Right lobe of liver (tissue), 6 donors: ENCODE data around the gene DDR2. TPM values are rescaled to one million over a fixed set of nuclear protein-coding genes. Genes with fewer than 3 reads are reported as not detected.

ENCODE experiments used
- ATAC-seq, 4 donors: fragments of 200-7000 bp; cut with Tn5 transposase; one replicate each; pipeline ENCODE4 v1.9.1; 2020; ENCODE audit warnings: mild to moderate bottlenecking in 4 of 4, moderate library complexity in 4 of 4
- DNase-seq, 3 donors: peaks; one replicate each; pipeline ENCODE4 v3.0.0-alpha.2; 2020
- H3K27ac ChIP-seq, 3 donors: fragments of 200-600 bp; one replicate each; pipeline ENCODE4 v1.8.0; 2022
- H3K27me3 ChIP-seq, 2 donors: fragments of 200-600 bp; one replicate each; pipeline ENCODE4 v1.8.0; 2022
- H3K36me3 ChIP-seq, 4 donors: fragments of 200-600 bp; sonication (generic) in 1 of 4; one replicate each; pipeline versions ENCODE4 v1.5.1 to v1.8.0; 2017 to 2022; ENCODE audit warnings: control low read depth in 1 of 4
- H3K4me1 ChIP-seq, 4 donors: fragments of 200-600 bp; sonication (generic) in 1 of 4; one replicate each; pipeline versions ENCODE4 v1.5.1 to v1.8.0; 2017 to 2022; ENCODE audit warnings: control low read depth in 1 of 4
- H3K4me3 ChIP-seq, 3 donors: fragments of 200-600 bp; one replicate each; pipeline ENCODE4 v1.8.0; 2022
- H3K9me3 ChIP-seq, 4 donors: fragments of 200-600 bp; sonication (generic) in 1 of 4; one replicate each; pipeline versions ENCODE4 v1.5.1 to v1.8.0; 2017 to 2022; ENCODE audit warnings: control low read depth in 1 of 4
- POLR2A ChIP-seq: fragments of 450-650 bp; IDR thresholded peaks from one replicate; pipeline ENCODE4 v1.6.1; 2017; ENCODE audit warnings: antibody characterized with exemption, mild to moderate bottlenecking
- WGBS: methylation state at CpG from one replicate; pipeline ENCODE4 v1.1.6; 2018; ENCODE audit warnings: low coverage, low lambda C conversion rate; ENCODE audit not compliant: insufficient coverage; ENCODE audit errors: missing lambda C conversion rate; 5-methylcytosine and 5-hydroxymethylcytosine counted together
- intact Hi-C, 2 donors: fragments of 100-400 bp; cut with DNase I; formaldehyde crosslinking; loops; one replicate each; pipeline versions ENCODE4 v1.11.2 to v1.14.1; 2022
- total RNA-seq, 6 experiments: library from RNA; depleted of rRNA in 2 of 6; stranded (reverse); fragments of >200 nt in 2 of 6; fragmentation: NEBNext Ultra II Directional in 3 of 6; extraction: Animal tissue kit (Norgen Biotek cat#: 25700) in 3 of 6; gene quantifications; one replicate each; pipeline versions ENCODE4 v1.1.0 to v1.2.4, GENCODE V29; 2016 to 2023
- TF ChIP-seq, protein P1 (sequence below), 4 donors: fragments of 200-600 bp in 3 of 4; fragments of 450-650 bp in 1 of 4; IDR thresholded peaks; one replicate each; pipeline versions ENCODE4 v1.5.1 to v1.8.0; 2016 to 2022; ENCODE audit warnings: antibody characterized with exemption in 4 of 4, mild to moderate bottlenecking in 2 of 4
- donor health status: DM: no; HTN: yes; CAD: no.
- donor health status: DM: no; HTN: no; CAD: no.
- donor health status: DM: no; HTN: no; CAD: no.
- donor health status: DM: no; HTN: yes; CAD: no.
- donor health status: DM: no; HTN: yes; CAD: no.

Gene DDR2
- total RNA-seq, 6 experiments from 2014 or later = 2.7 to 4.7 (median 3.1) TPM

DNA sequence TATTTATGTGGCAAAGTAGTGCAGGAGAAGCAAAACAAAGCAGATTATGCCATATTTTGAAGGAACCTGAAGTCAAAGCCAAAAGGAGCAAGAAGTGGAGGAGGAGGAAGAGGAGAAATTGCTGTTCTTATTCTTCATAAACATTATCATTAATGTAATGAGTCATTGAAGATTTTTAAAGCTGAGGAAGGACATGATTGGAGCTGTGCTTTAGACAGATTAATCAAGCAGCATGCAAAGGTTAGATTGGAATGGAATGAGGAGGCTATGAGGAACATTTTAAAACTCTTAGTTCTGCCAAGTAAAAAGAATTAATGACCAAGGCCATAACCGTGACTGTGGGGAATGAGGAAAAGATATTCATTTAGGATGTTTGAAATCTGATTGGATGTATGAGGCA is 125.2 kb downstream of the DDR2 start:
- intact Hi-C loops = no loop called here
- Histone ChIP-seq H3K9me3 (no peaks in the 10 kb centered on the region), H3K4me3 (no peak overlapping the region), H3K27ac (no peak overlapping the region), H3K36me3 (no peaks in the 10 kb centered on the region), H3K4me1 (no peaks in the 10 kb centered on the region), H3K27me3 (no peaks in the 10 kb centered on the region)
- ATAC-seq = no peak
- TF ChIP-seq, protein P1, sequence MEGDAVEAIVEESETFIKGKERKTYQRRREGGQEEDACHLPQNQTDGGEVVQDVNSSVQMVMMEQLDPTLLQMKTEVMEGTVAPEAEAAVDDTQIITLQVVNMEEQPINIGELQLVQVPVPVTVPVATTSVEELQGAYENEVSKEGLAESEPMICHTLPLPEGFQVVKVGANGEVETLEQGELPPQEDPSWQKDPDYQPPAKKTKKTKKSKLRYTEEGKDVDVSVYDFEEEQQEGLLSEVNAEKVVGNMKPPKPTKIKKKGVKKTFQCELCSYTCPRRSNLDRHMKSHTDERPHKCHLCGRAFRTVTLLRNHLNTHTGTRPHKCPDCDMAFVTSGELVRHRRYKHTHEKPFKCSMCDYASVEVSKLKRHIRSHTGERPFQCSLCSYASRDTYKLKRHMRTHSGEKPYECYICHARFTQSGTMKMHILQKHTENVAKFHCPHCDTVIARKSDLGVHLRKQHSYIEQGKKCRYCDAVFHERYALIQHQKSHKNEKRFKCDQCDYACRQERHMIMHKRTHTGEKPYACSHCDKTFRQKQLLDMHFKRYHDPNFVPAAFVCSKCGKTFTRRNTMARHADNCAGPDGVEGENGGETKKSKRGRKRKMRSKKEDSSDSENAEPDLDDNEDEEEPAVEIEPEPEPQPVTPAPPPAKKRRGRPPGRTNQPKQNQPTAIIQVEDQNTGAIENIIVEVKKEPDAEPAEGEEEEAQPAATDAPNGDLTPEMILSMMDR (IDR thresholded peaks at IDR 0.05) = no peak
- WGBS = 38% methylated on average over 1 of the region's 1 CpG
- DNase-seq = no peak

DNA sequence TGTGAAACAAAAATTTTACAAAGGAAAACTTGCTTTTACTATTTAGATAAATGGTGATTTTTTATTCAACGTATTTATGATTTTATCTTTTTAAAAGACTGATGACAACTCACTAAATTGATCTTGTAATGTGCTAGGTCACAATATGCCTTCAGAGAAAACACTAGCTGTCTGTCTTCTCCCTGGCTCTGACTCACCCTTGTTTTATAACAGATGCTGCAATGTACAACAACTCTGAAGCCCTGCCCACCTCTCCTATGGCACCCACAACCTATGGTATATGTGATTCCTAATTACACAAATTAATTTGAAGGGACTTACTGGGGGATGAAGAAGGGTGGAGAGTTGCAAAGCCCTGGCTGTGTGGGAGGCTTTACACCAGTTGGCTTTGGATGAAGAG is 133.5 kb downstream of the DDR2 start:
- Histone ChIP-seq H3K4me1 (no peaks in the 10 kb centered on the region), H3K27me3 (no peaks in the 10 kb centered on the region), H3K4me3 (no peak overlapping the region), H3K36me3 (no peaks in the 10 kb centered on the region), H3K9me3 (no peaks in the 10 kb centered on the region), H3K27ac (no peak overlapping the region)
- 75% methylated on average over 1 of the region's 1 CpG for WGBS
- no peak for ATAC-seq
- DNase-seq = no peak
- intact Hi-C loops = no loop called here
- TF ChIP-seq POLR2A = no peak
- TF ChIP-seq, protein P1 (IDR thresholded peaks at IDR 0.05) = no peak

DNA sequence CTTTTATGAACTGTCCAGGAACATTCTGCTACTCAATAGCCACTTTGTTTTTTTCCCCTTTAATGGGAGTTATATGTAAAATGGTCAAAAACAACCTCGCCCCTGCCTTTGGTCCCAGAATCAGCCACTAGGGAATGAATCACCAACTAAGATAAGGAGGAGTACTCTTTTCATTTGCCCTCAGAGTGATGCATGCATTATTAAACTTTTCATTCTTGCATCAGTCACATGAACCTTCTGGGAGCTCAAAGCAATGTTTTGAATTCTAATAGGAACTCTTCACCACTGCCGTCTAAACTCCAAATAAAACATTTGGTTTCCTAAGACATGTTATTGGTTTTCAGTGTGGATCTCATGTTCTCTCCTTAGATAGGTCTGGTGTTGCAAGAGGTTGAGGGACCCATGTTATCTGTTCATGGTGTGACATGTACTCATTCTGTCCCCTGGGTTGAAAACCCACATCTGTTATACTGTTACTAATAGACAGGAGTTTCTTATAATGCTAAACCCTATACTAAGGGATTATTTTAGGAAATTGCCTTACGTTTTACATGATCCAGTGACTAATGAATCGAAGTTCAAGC is 140.4 kb downstream of the DDR2 start:
- Histone ChIP-seq H3K9me3 (no peaks in the 10 kb centered on the region), H3K27ac (no peak overlapping the region), H3K4me3 (no peak overlapping the region), H3K36me3 (peaks cover 0 to 4% (median 0%) of the 10 kb centered on the region in 4 donors), H3K27me3 (no peaks in the 10 kb centered on the region), H3K4me1 (no peaks in the 10 kb centered on the region)
- intact Hi-C loops = no loop called here
- no peak for TF ChIP-seq POLR2A
- TF ChIP-seq, protein P1 (IDR thresholded peaks at IDR 0.05) = no peak
- 85% methylated on average over 4 of the region's 4 CpGs for WGBS
- no peak for DNase-seq
- no peak for ATAC-seq

DNA sequence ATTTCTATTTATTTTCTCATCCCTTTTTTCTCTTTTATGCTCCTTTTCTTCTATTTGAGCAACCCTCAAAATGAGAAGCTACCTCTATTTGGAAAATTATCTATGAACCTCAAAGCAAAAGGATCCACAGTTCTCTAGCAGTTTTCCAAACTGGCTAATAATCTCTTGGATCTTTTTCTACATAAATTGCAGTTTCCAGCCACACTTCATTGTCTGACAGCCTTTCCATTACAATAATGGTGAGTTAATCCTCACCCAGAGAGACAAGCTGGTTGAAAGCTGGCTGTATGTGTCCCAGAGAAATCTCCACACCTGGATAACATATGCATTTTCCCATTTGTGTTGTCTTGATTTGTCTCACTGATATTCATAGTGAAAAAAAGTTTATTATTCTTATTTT is 141.7 kb downstream of the DDR2 start:
- H3K27ac ChIP-seq = no peak overlapping the region
- no peak overlapping the region for H3K4me3 ChIP-seq
- H3K9me3 ChIP-seq = no peaks in the 10 kb centered on the region
- peaks cover 0 to 4% (median 0%) of the 10 kb centered on the region in 4 donors for H3K36me3 ChIP-seq
- ATAC-seq = no peak
- TF ChIP-seq, protein P1 (IDR thresholded peaks at IDR 0.05) = no peak
- no peak for TF ChIP-seq POLR2A
- no peaks in the 10 kb centered on the region for H3K4me1 ChIP-seq
- DNase-seq = no peak
- intact Hi-C loops = no loop called here
- H3K27me3 ChIP-seq = no peaks in the 10 kb centered on the region

DNA sequence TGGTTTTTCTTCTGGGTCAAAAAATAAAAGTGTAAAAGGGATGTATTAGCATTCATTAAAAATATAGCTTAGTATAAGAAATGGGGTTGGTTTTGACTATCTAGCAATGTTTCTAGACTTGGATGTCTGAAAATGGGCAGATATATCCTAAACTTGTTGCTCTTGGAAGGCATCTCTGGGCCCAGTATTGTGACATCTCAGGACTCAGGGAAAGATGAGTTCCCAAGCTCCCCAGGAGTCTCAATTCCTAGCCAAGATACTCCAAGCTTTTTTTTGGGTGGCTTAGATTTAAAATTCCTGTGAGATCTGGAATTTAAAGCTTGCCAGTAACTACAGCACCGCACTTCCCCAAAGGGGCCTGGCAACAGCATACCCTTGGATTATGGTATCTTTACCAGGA is 146.8 kb downstream of the DDR2 start:
- no peaks in the 10 kb centered on the region for H3K4me1 ChIP-seq
- ATAC-seq (no peak), DNase-seq (no peak)
- no peaks in the 10 kb centered on the region for H3K27me3 ChIP-seq
- no peak overlapping the region for H3K27ac ChIP-seq
- TF ChIP-seq, protein P1 (IDR thresholded peaks at IDR 0.05) = no peak
- TF ChIP-seq POLR2A = no peak
- no peak overlapping the region for H3K4me3 ChIP-seq
- H3K36me3 ChIP-seq = peaks cover 0 to 4% (median 0%) of the 10 kb centered on the region in 4 donors
- whole genome bisulfite sequencing = 88% methylated on average over 1 of the region's 1 CpG
- intact Hi-C loops = no loop called here
- H3K9me3 ChIP-seq = no peaks in the 10 kb centered on the region
